Activated CD8-positive, alpha-beta memory T cell treated with anti-CD3 and anti-CD28 coated beads for 24 hours (primary cell): Measurements from ENCODE around the gene IPO11.

Experiments
- DNase-seq: peaks from one replicate; pipeline ENCODE4 v3.0.0-alpha.2; 2020

The IPO11 gene

DNA sequence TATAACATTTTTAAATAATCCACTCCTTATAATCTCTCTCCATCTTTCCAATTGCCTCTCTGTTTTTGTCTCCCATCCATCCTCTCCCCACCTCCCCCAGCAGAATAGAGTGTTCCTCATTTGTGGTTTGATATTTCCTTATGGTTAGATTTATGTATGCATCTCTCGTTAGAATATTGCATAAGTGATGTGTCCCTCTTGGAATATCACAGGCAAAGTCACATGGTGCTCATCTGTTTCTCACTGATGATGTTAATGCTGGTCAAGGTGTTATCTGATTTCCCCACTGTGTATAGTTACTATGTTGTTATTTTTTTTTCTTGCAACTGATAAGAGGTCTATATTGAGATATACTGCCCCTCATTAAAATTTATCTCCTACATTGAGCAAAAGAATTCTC lies 162.9 kb downstream of the IPO11 start:
- DNase-seq: no peak

- DNase-seq: no peak
Observed at GRCh38 chr5:62576570-62577170, 164.1 kb downstream of the IPO11 start.

DNA sequence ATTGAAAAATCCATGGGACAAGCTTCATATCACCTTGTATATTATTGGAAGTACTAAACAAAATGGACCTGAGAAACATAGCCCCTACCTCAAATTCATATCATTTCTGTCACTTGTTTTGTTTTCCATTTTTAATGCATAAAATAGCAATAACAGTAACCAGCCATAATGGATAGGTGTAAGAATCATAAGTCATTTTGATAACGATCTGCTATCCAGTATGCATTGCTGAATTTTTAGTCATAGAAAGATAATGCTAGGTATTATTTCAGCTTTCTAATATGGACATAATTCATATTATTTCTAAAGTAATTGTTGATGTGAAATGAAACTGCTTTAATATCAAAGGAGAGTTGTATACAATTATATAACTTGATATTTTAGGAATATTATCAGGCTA lies 164.9 kb downstream of the IPO11 start:
- no peak for DNase-seq

DNA sequence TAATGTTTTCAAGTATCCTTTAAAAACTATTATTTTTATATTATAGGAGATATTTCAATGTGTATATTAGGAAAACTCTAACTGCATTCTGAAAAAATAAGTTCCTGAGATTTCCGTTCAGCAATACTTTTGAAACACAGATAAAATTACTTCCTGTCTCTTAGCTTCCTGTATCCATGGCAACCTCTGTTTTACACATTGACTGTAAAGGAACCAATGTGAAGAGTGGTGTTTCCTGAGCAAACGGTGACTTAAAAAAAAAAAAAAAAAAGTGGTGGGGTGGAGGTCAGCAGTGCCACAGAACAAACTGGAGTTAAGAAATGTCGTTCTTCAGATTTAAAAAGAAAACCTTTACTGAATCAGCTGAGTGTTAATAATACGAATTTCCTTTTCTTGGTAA lies 166.0 kb downstream of the IPO11 start, which contains the start of gene LRRC70:
TSS of gene LRRC70 (plus strand) at position 280 of the 400 bp plus-strand sequence. CDS start 620 bp downstream, outside the sequence.
- no peak for DNase-seq

GRCh38 chr5:62579761-62580160 lies 167.2 kb downstream of the IPO11 start:
- DNase-seq: no peak

DNA sequence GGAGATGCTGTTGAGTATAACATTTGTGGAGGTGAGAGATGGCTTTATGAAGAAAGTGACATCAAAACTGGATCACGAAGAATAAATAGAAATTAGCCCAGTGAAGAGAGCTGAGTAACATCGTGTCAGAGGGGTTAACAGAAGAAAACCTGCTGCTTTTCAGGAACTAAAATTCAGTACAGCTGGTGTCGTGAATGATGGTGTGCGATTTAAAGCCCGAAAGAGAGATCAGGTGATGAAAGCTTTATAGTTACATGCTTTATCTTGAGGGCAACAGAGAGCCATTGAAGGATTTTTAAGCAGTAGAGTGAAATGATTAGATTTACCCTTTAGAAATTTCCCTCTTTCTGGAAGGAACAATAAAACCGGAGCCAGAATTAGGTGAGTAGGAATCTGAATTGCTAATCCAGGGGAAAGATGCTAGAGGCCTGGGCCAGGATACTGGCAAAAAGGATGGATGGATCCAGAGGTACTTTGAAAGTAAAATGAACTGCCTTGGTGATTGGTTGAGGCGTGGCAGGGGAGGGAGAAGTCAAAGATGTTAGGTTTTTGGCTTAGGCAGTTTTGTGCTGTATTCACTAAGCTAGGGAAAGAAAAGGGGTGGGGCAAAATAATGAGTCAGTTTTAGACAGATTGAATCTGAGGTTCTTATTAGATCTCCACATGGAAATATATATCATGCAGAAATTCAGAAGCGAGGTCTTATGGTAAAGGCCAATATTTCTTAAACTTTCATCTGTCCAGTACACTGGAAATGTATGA lies 169.5 kb downstream of the IPO11 start:
- no peak for DNase-seq

DNA sequence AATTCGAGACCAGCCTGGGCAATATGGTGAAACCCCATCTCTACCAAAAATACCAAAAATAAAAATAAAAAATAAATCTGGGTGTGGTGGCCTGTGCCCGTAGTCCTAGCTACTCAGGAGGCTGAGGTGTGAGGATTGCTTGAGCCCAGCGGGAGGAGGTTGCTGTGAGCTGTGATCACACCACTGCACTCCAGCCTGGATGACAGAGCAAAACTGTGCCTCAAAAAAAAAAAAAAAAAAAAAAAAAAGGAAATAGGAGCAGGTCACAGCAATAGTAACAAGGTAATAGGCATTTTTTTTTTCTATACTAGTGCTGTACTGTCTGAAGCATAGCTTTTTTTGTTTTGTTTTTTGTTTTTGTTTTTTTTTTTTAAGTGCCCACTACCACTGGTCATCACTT lies 171.8 kb downstream of the IPO11 start:
- no peak for DNase-seq

- no peak for DNase-seq
Observed at GRCh38 chr5:62585306-62585705, 172.7 kb downstream of the IPO11 start.

- no peak for DNase-seq
Observed at GRCh38 chr5:62585751-62586150, 173.2 kb downstream of the IPO11 start.

DNA sequence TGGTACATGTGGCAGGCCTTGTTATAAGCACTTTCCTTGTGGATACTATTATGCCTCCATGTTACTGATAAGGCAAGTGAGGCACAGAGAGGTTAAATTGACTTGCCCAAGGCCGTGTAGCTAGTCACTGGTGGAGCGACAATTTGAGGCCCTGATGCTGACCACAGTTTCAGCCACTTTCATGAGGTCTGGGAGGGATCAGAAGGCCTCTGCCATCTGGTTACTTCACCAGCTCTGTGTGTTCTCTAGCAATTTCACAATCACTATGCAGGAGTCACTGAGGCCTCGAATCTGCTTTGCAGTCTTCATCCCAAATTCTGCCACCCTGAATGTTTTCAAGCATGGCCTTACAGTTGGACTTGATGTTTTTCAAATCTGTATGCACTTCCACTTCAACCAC lies 175.2 kb downstream of the IPO11 start:
- DNase-seq: no peak

GRCh38 chr5:62588668-62589067 lies 176.1 kb downstream of the IPO11 start:
- no peak for DNase-seq

DNA sequence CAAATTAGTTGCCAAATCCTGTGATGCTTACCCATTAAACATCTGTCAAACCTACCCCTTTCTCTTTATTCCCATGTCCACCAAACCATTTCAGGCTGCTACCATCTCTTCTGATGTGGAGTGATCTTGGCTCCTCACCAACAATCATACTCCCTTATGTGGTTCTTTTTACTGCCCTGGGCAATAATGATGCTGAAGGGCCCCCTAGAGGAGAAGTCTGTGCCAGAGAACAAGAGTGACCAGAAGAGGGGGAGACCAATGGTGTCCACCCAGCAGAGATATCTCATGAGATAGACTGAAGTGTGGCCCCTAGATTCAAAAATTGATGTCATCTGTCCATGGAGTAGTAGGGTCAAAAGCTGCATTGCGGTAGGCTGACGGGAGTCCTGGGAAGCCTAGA lies 176.9 kb downstream of the IPO11 start:
- DNase-seq: no peak

DNA sequence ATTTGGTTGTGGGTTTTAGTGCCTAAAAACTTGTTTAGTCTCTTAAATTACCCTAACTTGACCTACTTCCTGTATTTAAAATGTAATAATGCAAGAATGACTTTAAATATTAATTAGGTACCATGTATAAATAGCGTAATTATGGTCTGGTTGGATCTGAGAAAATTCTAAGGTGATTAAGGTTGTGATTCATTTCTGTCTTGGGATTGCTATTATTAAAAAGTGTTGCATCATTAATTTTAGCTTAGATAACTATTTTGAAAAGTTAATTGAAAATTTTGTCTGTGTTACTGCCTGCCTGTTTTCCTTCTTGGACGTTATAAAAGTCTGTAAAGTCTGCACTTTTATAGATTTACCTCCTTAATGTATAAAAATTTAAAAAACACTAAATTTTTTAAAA lies 177.8 kb downstream of the IPO11 start:
- no peak for DNase-seq

GRCh38 chr5:62592558-62592957 lies 180.0 kb downstream of the IPO11 start:
- no peak for DNase-seq

DNA sequence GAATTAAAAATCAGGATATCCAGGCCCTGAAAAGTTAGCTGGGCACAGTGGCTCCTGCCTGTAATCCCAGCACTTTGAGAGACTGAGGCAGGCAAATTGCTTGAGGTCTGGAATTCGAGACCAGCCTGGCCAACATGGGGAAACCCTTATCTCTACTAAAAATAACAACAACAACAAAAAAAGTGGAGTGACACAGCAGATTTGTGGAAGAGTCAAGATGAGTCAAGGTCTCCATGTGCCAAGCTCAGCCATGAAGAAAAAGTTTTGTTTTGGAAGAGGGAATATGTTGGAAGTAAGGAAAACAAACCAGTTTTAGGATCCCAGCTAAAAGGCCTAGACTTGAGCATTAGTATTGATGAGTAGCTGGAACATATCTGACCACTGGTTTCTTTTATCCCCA lies 180.8 kb downstream of the IPO11 start:
- no peak for DNase-seq

DNA sequence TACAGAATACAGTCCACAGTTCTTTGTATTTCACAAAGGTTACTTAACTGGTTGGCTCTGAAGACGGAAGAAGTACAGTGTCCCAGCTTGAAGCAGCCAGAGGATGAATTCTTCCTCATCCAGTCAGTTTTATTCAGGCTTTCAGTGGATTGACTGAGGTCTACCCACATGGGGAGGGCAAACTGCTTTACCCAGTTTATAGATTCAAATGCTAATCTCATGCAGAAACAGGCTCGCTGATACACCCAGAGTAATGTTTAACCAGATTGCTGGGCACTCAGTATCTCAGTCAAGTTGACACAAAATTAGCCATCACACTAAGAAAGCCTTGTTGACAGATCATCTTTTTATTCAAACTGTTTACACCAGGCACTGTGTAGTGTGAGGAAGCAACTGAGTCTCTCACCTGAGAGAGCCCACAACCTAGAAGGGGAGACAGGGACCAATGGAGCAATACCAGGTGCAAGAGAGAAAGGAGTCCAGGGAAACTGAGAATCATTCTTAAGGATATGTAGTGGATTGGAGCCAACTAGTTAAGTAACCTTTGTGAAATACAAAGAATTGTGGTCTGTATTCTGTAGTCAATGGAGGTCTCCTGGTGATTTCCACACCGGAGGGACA lies 181.9 kb downstream of the IPO11 start:
- DNase-seq: no peak

DNA sequence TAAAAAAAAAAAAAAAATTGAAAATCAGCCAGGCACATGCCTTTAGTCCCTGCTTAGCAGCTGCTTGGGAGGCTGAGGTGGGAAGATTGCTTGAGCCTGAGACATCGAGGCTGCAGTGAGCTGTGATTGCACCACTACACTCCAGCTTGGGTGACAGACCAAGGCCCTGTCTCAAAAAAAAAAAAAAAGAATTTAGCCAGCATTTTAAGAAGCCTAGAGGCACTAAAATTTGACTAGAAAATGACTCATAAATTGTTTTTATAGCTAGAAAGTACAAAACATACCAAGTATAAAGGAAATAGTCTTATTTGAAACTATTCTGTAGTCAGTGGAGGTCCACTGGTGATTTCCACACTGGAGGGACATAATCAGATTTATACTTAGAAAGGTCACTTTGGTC lies 183.5 kb downstream of the IPO11 start:
- no peak for DNase-seq

GRCh38 chr5:62596691-62597090 lies 184.1 kb downstream of the IPO11 start:
- DNase-seq: no peak

- DNase-seq: no peak
Observed at GRCh38 chr5:62597314-62597713, 184.8 kb downstream of the IPO11 start.

- DNase-seq: no peak
Observed at GRCh38 chr5:62600560-62601252, 188.1 kb downstream of the IPO11 start.

DNA sequence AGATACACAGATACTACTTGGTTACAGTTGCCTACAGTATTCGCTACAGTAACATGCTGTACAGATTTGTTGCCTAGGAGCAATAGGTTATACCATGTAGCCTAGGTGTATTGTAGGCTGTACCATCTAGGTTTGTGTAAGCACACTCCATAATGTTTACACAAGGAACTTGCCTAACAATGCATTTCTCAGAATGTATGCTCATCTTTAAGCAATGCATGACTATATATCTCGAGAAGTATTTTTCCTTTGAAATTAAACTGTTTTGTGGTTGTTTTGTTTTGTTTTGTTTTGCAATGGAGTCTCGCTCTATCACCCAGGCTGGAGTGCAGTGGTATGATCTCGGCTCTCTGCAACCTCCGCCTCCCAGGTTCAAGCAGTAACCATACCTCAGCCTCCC lies 191.4 kb downstream of the IPO11 start:
- DNase-seq: no peak

GRCh38 chr5:62605638-62606037 lies 193.1 kb downstream of the IPO11 start:
- DNase-seq: no peak

- no peak for DNase-seq
Observed at GRCh38 chr5:62606878-62607277, 194.3 kb downstream of the IPO11 start.

DNA sequence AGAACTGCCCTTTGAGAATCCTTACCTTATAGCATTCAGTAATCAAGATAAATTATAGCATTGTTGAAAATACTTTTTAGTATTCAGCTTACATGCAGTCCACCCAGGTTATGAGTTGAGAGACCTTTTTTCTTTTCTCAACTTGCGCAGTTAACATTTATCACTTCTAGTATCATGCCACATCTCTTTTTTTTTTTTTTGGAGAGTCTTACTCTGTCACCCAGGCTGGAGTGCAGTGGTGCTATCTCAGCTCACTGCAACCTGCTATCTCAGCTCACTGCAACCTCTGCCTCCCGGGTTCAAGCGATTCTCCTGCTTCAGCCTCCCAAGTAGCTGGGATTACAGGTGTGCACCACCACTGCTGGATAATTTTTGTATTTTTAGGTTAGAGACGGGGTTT lies 195.1 kb downstream of the IPO11 start:
- DNase-seq: no peak
